GM10248 (cell line): Measurements from ENCODE around the gene ATP9A.

Source experiments
- CTCF ChIA-PET: fragments of 300-600 bp; sonication (Branson Sonifier 250); formaldehyde crosslinking; extraction: SDS; loops from one replicate; lab custom pipeline; 2021; ENCODE audit warnings: antibody characterized with exemption; lab: Yijun Ruan, JAX
- POLR2A ChIA-PET: fragments of 350-650 bp; sonication (Branson Sonifier 250); formaldehyde crosslinking; extraction: SDS; loops from one replicate; lab custom pipeline; 2020; ENCODE audit warnings: antibody characterized with exemption; lab: Yijun Ruan, JAX
- DNase-seq: peaks from one replicate; pipeline ENCODE4 v3.0.0; 2012; ENCODE audit errors: extremely low spot score
- TF ChIP-seq, protein P1 (sequence below): IDR thresholded peaks from 2 replicates; pipeline ENCODE4 v1.5.1; 2012; ENCODE audit warnings: mild to moderate bottlenecking, low read depth; ENCODE audit errors: extremely low read depth, missing control alignments, control extremely low read depth

The ATP9A gene

DNA sequence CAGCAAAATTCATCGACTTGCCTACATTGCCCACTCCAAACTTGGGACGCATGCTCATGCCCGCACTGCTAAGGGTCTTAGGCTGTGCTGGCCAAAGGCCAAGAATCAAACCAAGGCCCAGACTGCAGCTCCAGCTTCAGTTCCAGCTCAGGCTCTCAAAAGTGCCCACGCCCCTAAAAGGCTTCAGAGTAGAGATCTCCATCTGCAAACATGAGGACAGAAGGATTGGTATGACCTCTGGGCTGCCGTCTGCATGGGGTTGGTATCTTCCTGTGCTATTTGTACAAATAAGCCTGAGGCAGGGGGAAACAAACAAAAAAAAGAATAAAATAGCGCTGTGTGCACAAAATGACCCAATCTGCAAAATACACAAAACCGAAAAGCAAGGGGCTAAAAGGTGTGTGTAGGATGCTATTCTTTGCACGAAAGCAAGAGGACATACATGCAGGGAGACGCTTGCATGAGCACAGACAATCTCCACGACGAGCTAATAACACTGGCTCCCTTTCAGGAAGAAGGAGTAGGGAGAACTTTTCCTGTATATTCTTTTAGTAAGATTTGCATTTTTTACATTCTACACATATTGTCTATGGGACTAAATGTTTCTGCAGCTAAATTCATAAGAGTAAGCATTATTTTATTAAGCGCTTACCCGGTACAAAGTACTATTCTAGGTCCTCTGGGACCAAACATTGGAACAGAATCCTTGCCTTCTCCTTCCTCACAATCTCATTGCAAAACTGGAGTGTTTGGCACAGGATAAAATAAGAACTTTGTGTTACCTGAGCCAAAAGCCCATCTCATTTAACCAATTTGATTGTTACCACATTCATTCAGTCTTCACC lies 33.1 kb downstream of the ATP9A start:
- DNase-seq = no peak
- ChIA-PET POLR2A (no interaction called here), CTCF (interaction anchor here (1.4 kb wide), 1 partner anchor 15 kb away, joined by 4 read pairs; no protein-coding TSS in a partner anchor)
- TF ChIP-seq, protein P1, sequence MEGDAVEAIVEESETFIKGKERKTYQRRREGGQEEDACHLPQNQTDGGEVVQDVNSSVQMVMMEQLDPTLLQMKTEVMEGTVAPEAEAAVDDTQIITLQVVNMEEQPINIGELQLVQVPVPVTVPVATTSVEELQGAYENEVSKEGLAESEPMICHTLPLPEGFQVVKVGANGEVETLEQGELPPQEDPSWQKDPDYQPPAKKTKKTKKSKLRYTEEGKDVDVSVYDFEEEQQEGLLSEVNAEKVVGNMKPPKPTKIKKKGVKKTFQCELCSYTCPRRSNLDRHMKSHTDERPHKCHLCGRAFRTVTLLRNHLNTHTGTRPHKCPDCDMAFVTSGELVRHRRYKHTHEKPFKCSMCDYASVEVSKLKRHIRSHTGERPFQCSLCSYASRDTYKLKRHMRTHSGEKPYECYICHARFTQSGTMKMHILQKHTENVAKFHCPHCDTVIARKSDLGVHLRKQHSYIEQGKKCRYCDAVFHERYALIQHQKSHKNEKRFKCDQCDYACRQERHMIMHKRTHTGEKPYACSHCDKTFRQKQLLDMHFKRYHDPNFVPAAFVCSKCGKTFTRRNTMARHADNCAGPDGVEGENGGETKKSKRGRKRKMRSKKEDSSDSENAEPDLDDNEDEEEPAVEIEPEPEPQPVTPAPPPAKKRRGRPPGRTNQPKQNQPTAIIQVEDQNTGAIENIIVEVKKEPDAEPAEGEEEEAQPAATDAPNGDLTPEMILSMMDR = no peak

DNA sequence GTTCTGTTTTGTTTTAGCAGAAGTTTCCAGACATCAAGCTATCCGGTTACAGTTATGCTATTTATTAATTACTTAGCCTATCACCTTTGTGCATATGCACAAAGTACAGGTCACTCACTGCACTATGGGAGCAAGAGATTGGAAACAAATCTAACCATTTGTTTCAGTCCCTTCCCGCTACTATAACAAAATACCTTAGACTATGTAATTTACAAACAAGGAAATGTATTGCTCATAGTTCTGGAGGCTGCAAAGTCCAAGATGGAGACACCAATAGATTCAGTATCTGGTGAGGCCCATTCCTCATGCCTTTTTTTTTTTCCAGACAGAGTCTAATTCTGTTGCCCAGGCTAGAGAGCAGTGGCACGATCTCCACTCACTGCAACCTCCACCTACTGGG lies 35.1 kb downstream of the ATP9A start:
- TF ChIP-seq, protein P1 = no peak
- CTCF ChIA-PET = no interaction called here
- no peak for DNase-seq
- POLR2A ChIA-PET = no interaction called here

DNA sequence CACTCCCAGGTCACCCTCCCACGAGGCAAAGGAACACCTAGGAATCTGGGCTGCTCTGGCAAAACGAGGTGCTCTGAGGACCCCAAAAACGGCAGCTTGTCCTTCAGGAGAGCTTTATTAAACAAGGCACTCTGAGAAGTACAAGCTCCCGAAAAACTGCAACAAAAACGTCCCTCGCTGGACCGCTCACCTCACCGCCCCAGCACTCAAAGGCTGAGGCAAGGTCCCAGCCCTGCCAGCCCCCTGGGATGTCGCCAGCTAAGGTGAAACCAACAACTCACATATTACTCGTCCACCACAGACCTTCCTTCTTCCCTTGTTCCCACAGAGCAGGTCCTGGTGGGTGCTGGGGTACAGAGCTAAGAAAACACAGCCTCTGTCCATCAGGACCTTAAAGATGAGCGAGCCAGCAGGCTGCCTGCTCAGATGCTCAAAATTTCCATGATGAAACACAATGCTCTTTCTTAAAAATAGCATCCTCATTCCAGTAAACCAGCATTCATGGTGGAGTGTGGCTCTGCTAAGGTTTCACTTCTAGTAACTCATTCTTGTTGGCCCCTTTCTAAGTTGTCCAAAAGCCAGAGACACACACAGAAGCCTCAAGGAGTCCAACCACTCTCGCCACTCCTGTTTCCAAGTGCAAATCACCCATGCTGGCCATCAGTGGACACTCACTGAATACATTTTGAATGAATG lies 35.9 kb downstream of the ATP9A start:
- CTCF ChIA-PET = no interaction called here
- TF ChIP-seq, protein P1 = no peak
- POLR2A ChIA-PET = no interaction called here
- DNase-seq = no peak

DNA sequence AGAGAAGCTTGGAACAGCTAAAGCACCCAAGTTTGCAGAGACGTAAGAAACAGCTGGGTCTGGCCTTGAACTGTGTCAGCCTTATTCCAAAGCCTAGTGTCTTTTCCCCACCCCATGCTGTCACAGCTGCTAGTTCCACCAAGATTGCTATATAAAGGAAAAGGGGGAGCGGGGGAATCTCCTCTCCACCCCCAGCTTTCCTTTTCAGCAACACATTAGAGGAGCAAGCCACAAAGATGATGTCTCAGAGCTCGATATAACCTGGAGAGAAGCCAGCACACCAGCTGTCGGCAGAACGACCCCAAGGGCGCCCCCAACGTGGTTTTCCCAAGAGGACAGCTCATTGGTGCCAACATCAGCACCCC lies 36.5 kb downstream of the ATP9A start:
- no peak for DNase-seq
- TF ChIP-seq, protein P1 = no peak
- ChIA-PET POLR2A (no interaction called here), CTCF (no interaction called here)

DNA sequence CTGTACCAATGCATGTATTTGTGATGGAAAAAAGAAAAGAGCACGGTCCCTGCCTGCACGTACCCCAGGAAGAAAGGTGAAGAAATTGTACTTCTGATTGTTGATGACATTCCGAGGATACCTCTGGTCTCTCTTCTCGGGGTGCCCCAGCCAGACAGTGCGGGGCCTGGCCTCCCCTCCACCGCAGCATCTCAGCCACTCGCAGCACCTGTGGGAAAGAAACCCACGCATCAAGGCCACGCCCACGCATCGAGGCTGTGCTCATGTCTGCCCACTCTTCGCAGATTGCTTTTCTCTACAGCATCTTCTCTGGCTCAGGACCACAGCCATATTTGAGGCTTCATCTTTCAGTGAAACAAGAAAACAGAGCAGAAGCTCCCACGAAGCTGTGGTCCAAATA lies 38.4 kb downstream of the ATP9A start:
- ChIA-PET POLR2A (no interaction called here), CTCF (no interaction called here)
- no peak for DNase-seq
- TF ChIP-seq, protein P1 = no peak

DNA sequence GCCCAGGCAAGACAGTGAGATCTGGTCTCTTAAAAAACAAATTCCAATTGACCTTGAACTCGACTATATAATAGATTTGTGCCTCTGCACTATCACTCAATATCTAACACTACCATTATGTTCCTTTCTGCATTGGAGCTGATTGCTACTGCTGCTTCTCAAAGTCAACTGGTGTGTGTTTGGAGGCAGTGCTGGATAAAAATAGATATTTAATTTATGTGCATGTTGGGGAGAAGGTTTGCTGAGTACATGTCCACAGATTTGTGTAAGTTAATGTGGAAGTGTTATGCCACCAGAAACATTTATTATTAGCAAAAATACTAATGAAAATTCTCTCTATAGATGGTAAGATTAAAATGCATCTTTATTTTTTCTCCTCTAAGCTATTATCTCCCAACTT lies 39.5 kb downstream of the ATP9A start:
- POLR2A ChIA-PET = no interaction called here
- CTCF ChIA-PET = no interaction called here
- TF ChIP-seq, protein P1 = no peak

More for the DNA sequence above, 39.5 kb downstream of the ATP9A start:
- DNase-seq = no peak
